ENCODE measurements around the gene MAVS.

DNA sequence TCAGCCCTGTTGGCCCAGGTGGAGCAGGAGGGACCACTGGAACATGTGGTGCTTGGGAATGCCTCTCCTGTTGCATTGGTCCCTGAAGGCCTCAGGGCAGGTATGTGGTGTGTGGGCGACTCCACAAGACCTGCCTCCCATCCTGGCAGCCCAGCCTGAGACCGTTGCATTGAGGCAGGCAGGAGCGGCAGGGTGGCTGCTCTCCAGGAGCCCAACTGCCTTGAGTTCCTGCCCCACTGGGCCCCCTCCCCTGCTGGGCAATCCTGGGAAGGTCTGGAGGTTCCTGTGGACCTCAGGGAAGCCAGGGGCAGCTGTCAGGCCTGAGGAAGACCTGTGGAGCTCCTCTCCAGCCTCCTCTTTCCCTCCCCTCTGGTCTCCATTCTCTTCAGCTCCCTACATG, 19.8 kb downstream of the MAVS start:
- TF ChIP-seq, protein P1, sequence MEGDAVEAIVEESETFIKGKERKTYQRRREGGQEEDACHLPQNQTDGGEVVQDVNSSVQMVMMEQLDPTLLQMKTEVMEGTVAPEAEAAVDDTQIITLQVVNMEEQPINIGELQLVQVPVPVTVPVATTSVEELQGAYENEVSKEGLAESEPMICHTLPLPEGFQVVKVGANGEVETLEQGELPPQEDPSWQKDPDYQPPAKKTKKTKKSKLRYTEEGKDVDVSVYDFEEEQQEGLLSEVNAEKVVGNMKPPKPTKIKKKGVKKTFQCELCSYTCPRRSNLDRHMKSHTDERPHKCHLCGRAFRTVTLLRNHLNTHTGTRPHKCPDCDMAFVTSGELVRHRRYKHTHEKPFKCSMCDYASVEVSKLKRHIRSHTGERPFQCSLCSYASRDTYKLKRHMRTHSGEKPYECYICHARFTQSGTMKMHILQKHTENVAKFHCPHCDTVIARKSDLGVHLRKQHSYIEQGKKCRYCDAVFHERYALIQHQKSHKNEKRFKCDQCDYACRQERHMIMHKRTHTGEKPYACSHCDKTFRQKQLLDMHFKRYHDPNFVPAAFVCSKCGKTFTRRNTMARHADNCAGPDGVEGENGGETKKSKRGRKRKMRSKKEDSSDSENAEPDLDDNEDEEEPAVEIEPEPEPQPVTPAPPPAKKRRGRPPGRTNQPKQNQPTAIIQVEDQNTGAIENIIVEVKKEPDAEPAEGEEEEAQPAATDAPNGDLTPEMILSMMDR (IDR thresholded peaks at IDR 0.05; ENCODE audit: borderline replicate concordance, extremely low read depth, low read length, poor library complexity, severe bottlenecking): no peak
- TF ChIP-seq EZH2 (IDR thresholded peaks at IDR 0.05; ENCODE audit: borderline replicate concordance, low read depth, low read length, severe bottlenecking): no peak

Measured in DND-41 (cell line).